H1 (cell line): ENCODE results near the gene QRICH1. TPM values are rescaled to one million over a fixed set of nuclear protein-coding genes. Genes with fewer than 3 reads are reported as not detected.

Source experiments
- CTCF ChIA-PET: fragments of 300-600 bp; sonication (Branson Sonifier 250); formaldehyde crosslinking; loops from one replicate; lab custom pipeline; 2021; ENCODE audit not compliant: partially characterized antibody; lab: Charles Lee
- POLR2A ChIA-PET: fragments of 300-600 bp; sonication (Branson Sonifier 250); formaldehyde crosslinking; loops from one replicate; lab custom pipeline; 2021; ENCODE audit warnings: inconsistent platforms; ENCODE audit not compliant: partially characterized antibody; lab: Charles Lee
- DNase-seq, 2 experiments: peaks; one replicate each; pipeline versions ENCODE4 v3.0.0 to v3.0.0-alpha.2; 2010 to 2022; ENCODE audit warnings: low spot score in 2 of 2, low read depth in 1 of 2, mixed read lengths in 1 of 2
- FAIRE-seq: peaks from 2 replicates; lab custom pipeline; 2011; peaks lifted over from hg19 to GRCh38; lab: Jason Lieb, UNC
- H2AFZ ChIP-seq: 2 replicates; pipeline ENCODE4 v1.8.1; 2012; ENCODE audit warnings: low read length, inconsistent platforms
- H2AK5ac ChIP-seq: 2 replicates; pipeline ENCODE4 v1.6.1; 2013; ENCODE audit warnings: low read depth, low read length
- H2BK120ac ChIP-seq: replicated peaks from 2 replicates; pipeline ENCODE3; 2013; ENCODE audit warnings: low read depth, low read length, inconsistent platforms
- H2BK12ac ChIP-seq: 2 replicates; pipeline ENCODE4 v1.6.1; 2013; ENCODE audit warnings: low read depth, low read length
- H2BK15ac ChIP-seq: 2 replicates; pipeline ENCODE4 v1.6.1; 2013; ENCODE audit warnings: low read length
- H2BK20ac ChIP-seq: 2 replicates; pipeline ENCODE4 v1.6.1; 2013; ENCODE audit warnings: low read length
- H2BK5ac ChIP-seq: 2 replicates; pipeline ENCODE4 v1.6.1; 2013; ENCODE audit warnings: low read depth, low read length
- H3K14ac ChIP-seq: 2 replicates; pipeline ENCODE4 v1.6.1; 2013; ENCODE audit warnings: inconsistent platforms; ENCODE audit not compliant: insufficient read length
- H3K18ac ChIP-seq: 2 replicates; pipeline ENCODE4 v1.6.1; 2013; ENCODE audit warnings: low read length; ENCODE audit errors: extremely low read depth
- H3K23ac ChIP-seq: 2 replicates; pipeline ENCODE4 v1.6.1; 2013; ENCODE audit warnings: inconsistent platforms; ENCODE audit not compliant: insufficient read length
- H3K23me2 ChIP-seq: 2 replicates; pipeline ENCODE4 v1.6.1; 2013; ENCODE audit warnings: low read depth, low read length
- H3K27ac ChIP-seq: 2 replicates; pipeline ENCODE4 v1.6.1; 2011; ENCODE audit warnings: low read depth, low read length, inconsistent platforms
- H3K27me3 ChIP-seq, 4 experiments: replicated peaks in 1 of 4; 1 replicate in 1 of 4; 2 replicates in 3 of 4; pipeline versions ENCODE4 v1.6.1 to v1.8.1; 2011 to 2013; ENCODE audit warnings: low read length in 3 of 4, mild to moderate bottlenecking in 3 of 4, inconsistent platforms in 2 of 4, mixed read lengths in 2 of 4, moderate library complexity in 1 of 4; ENCODE audit not compliant: control insufficient read depth in 3 of 4, insufficient read depth in 3 of 4; ENCODE audit errors: extremely low read depth in 1 of 4
- H3K36me3 ChIP-seq, 4 experiments: 2 replicates each; pipeline versions ENCODE4 v1.6.1 to v1.8.1; 2011 to 2013; ENCODE audit warnings: mild to moderate bottlenecking in 4 of 4, low read length in 3 of 4, moderate library complexity in 2 of 4, control low read depth in 1 of 4, inconsistent platforms in 1 of 4; ENCODE audit not compliant: insufficient read depth in 4 of 4, control insufficient read depth in 2 of 4
- H3K4ac ChIP-seq: replicated peaks from 2 replicates; pipeline ENCODE3; 2013; ENCODE audit warnings: low read length, low read depth, mixed read lengths, inconsistent platforms; ENCODE audit not compliant: insufficient read length
- H3K4me1 ChIP-seq, 4 experiments: replicated peaks in 1 of 4; 1 replicate in 1 of 4; 2 replicates in 3 of 4; pipeline versions ENCODE4 v1.6.1 to v1.8.1; 2011 to 2013; ENCODE audit warnings: low read length in 3 of 4, inconsistent platforms in 2 of 4, mixed read lengths in 1 of 4; ENCODE audit not compliant: insufficient read depth in 4 of 4, control insufficient read depth in 3 of 4
- H3K4me2 ChIP-seq, 2 experiments: 2 replicates each; pipeline versions ENCODE4 v1.6.1 to v1.8.1; 2011 to 2013; ENCODE audit warnings: low read depth in 2 of 2, low read length in 2 of 2, control low read depth in 1 of 2, inconsistent platforms in 1 of 2, mild to moderate bottlenecking in 1 of 2; ENCODE audit not compliant: insufficient read depth in 1 of 2
- H3K4me3 ChIP-seq, 4 experiments: fragments of 200-600, 300-600 bp in 1 of 4; sonication (generic), shearing (Covaris generic), sonication (Bioruptor Twin) in 1 of 4; 2 replicates each; pipeline versions ENCODE4 v1.5.1 to v1.8.1; 2011 to 2016; ENCODE audit warnings: low read length in 4 of 4, low read depth in 3 of 4, control low read depth in 2 of 4, inconsistent platforms in 2 of 4, mild to moderate bottlenecking in 2 of 4, mixed read lengths in 1 of 4, moderate library complexity in 1 of 4; ENCODE audit not compliant: insufficient read depth in 2 of 4; ENCODE audit errors: extremely low read depth in 1 of 4
- H3K56ac ChIP-seq: replicated peaks from 2 replicates; pipeline ENCODE3; 2013; ENCODE audit warnings: low read depth, mild to moderate bottlenecking, mixed read lengths, low read length, inconsistent platforms; ENCODE audit not compliant: insufficient read length
- H3K79me1 ChIP-seq: 2 replicates; pipeline ENCODE4 v1.6.1; 2013; ENCODE audit warnings: low read depth, low read length, control low read depth
- H3K79me2 ChIP-seq, 2 experiments: 2 replicates each; pipeline versions ENCODE4 v1.6.1 to v1.8.1; 2012 to 2013; ENCODE audit warnings: low read length in 2 of 2, mild to moderate bottlenecking in 2 of 2, inconsistent platforms in 1 of 2; ENCODE audit not compliant: insufficient read depth in 2 of 2, control insufficient read depth in 1 of 2
- H3K9ac ChIP-seq, 4 experiments: replicated peaks in 1 of 4; 1 replicate in 1 of 4; 2 replicates in 3 of 4; pipeline versions ENCODE4 v1.6.1 to v1.8.1; 2011 to 2013; ENCODE audit warnings: low read depth in 3 of 4, low read length in 3 of 4, control low read depth in 2 of 4, mild to moderate bottlenecking in 2 of 4, moderate library complexity in 2 of 4, inconsistent platforms in 1 of 4; ENCODE audit errors: extremely low read depth in 1 of 4
- H3K9me3 ChIP-seq, 2 experiments: 2 replicates each; pipeline versions ENCODE4 v1.6.1 to v1.8.1; 2012 to 2013; ENCODE audit warnings: mild to moderate bottlenecking in 2 of 2, moderate library complexity in 2 of 2, control low read depth in 1 of 2, inconsistent platforms in 1 of 2, low read depth in 1 of 2, low read length in 1 of 2, mixed read lengths in 1 of 2; ENCODE audit not compliant: insufficient read depth in 2 of 2
- H4K20me1 ChIP-seq, 2 experiments: replicated peaks in 1 of 2; 2 replicates each; pipeline versions ENCODE3 to v1.8.1; 2011 to 2013; ENCODE audit warnings: inconsistent platforms in 2 of 2, low read length in 2 of 2, mild to moderate bottlenecking in 1 of 2; ENCODE audit not compliant: insufficient read depth in 2 of 2, control insufficient read depth in 1 of 2
- H4K5ac ChIP-seq: 2 replicates; pipeline ENCODE4 v1.6.1; 2013; ENCODE audit warnings: low read length, low read depth, mixed read lengths, inconsistent platforms; ENCODE audit not compliant: insufficient read length
- H4K8ac ChIP-seq: 2 replicates; pipeline ENCODE4 v1.8.0; 2013; ENCODE audit warnings: mild to moderate bottlenecking, moderate library complexity, low read length, inconsistent platforms; ENCODE audit not compliant: insufficient read depth; ENCODE audit errors: extremely low read depth
- H4K91ac ChIP-seq: replicated peaks from 2 replicates; pipeline ENCODE3; 2013; ENCODE audit warnings: low read length, mixed read lengths, inconsistent platforms; ENCODE audit not compliant: insufficient read length
- ASH2L ChIP-seq: fragments of 200-600, 300-600 bp; sonication (generic); IDR thresholded peaks from one replicate; pipeline ENCODE4 v1.7.1; 2017; ENCODE audit warnings: low read length
- CHD2 ChIP-seq: IDR thresholded peaks from 2 replicates; pipeline ENCODE4 v1.6.1; 2012; ENCODE audit warnings: low read length, improper control_type of control experiment
- CREB1 ChIP-seq: IDR thresholded peaks from 2 replicates; pipeline ENCODE4 v1.6.1; 2012; ENCODE audit warnings: inconsistent platforms
- EGR1 ChIP-seq: IDR thresholded peaks from 2 replicates; pipeline ENCODE4 v1.6.1; 2011; ENCODE audit warnings: low read depth, low read length, borderline replicate concordance
- EP300 ChIP-seq, 2 experiments: IDR thresholded peaks; 1 replicate in 1 of 2; 2 replicates in 1 of 2; pipeline ENCODE4 v1.6.1; 2011 to 2012; ENCODE audit warnings: low read depth in 2 of 2, low read length in 2 of 2, mild to moderate bottlenecking in 2 of 2, borderline replicate concordance in 1 of 2, inconsistent platforms in 1 of 2, moderate library complexity in 1 of 2
- GABPA ChIP-seq: IDR thresholded peaks from 2 replicates; pipeline ENCODE4 v1.6.1; 2011; ENCODE audit warnings: mild to moderate bottlenecking, low read length, moderate library complexity, borderline replicate concordance; ENCODE audit not compliant: insufficient read depth
- POLR2A ChIP-seq, 2 experiments: IDR thresholded peaks; 1 replicate in 1 of 2; 2 replicates in 1 of 2; pipeline ENCODE4 v1.6.1; 2011; ENCODE audit warnings: low read depth in 2 of 2, low read length in 2 of 2, mild to moderate bottlenecking in 2 of 2; ENCODE audit errors: control extremely low read depth in 1 of 2
- POLR2AphosphoS5 ChIP-seq: IDR thresholded peaks from 2 replicates; pipeline ENCODE4 v1.6.1; 2011; ENCODE audit warnings: low read depth, low read length
- RXRA ChIP-seq: IDR thresholded peaks from 2 replicates; pipeline ENCODE4 v1.6.1; 2011; ENCODE audit warnings: low read depth, mild to moderate bottlenecking, low read length, moderate library complexity; ENCODE audit not compliant: insufficient read depth
- TAF7 ChIP-seq: optimal IDR thresholded peaks from 2 replicates; pipeline ENCODE3; 2011; ENCODE audit warnings: low read depth, mild to moderate bottlenecking, inconsistent platforms, low read length, moderate library complexity, borderline replicate concordance
- TBP ChIP-seq: IDR thresholded peaks from 2 replicates; pipeline ENCODE4 v1.6.1; 2011; ENCODE audit warnings: low read depth, low read length, improper control_type of control experiment
- YY1 ChIP-seq: IDR thresholded peaks from 2 replicates; pipeline ENCODE4 v1.6.1; 2011; ENCODE audit warnings: low read depth, mild to moderate bottlenecking, low read length
- ZNF274 ChIP-seq: IDR thresholded peaks from 2 replicates; pipeline ENCODE4 v1.7.0; 2012; ENCODE audit warnings: low read length, borderline replicate concordance; ENCODE audit errors: extremely low read depth
- WGBS, 2 experiments: shearing (Covaris generic) in 1 of 2; methylation state at CpG; one replicate each; pipeline versions ENCODE4 v1.1.6 to v1.1.7; 2013 to 2015; ENCODE audit warnings: low lambda C conversion rate in 2 of 2, mixed read lengths in 2 of 2, inconsistent platforms in 1 of 2, low coverage in 1 of 2, missing lambda C conversion rate in 1 of 2; ENCODE audit not compliant: insufficient replicate concordance in 2 of 2, insufficient coverage in 1 of 2, insufficient read length in 1 of 2; ENCODE audit errors: extremely low coverage in 1 of 2, missing lambda C conversion rate in 1 of 2; 5-methylcytosine and 5-hydroxymethylcytosine counted together
- polyA plus RNA-seq, 7 experiments: library from polyadenylated mRNA; depleted of rRNA in 3 of 7; stranded (reverse) in 5 of 7; unstranded in 2 of 7; fragments of >200 nt in 5 of 7; fragments of 200-250 nt in 2 of 7; gene quantifications; 1 replicate in 5 of 7; 2 replicates in 1 of 7; 4 replicates in 1 of 7; pipeline versions ENCODE4 v1.2.1 to v1.2.3, GENCODE V29; 2011 to 2013; ENCODE audit warnings: missing spikeins in 2 of 7, mixed read lengths in 2 of 7
- total RNA-seq: library from RNA; stranded (reverse); fragmentation: NEBNext Ultra II Directional; extraction: Animal tissue kit (Norgen Biotek cat#: 25700); gene quantifications from 2 replicates; pipeline ENCODE4 v1.2.1, GENCODE V29; 2021

QRICH1 gene
- total and polyA plus RNA-seq, 2 of the 8 experiments (the other 6 are each of a cell fraction or from before 2014, with no cell fraction given): 128 to 142 TPM

DNA sequence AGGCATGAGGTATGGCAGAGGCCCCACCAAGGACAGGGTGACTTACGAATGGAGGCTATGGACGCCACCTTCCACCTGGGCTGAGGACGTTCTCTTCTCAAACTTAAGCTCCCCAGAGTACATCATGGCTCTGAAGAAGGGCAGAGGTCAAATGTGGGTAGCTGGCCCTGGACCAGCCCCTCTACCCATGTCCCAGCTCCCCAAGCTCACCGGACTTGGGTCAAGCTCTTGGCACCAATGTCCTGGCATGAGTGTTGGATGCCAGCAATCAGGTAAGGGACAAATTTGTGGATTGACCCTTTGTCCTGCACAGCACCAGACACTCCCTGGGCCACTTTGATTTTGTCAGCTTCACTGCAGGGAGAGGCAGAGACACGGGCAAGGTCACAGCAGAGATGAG is 69.4 kb downstream of the QRICH1 start:
- H4K20me1 ChIP-seq: peaks cover 8 to 18% of the 10 kb centered on the region in 2 experiments
- WGBS, 2 experiments: 91% methylated on average over 5 of the region's 5 CpGs; no CpG with 5 or more reads in 1 of the 2 experiments
- H3K27me3 ChIP-seq: no peaks in the 10 kb centered on the region; a peak in 1 of 7 replicates
- H2BK5ac ChIP-seq: no peak overlapping the region
- no peak for DNase-seq
- H3K79me2 ChIP-seq: peaks cover 4 to 31% of the 10 kb centered on the region in 2 experiments; a peak in 3 of 4 replicates
- POLR2A ChIA-PET: interaction anchor here (0.6 to 33.9 kb wide), 8 partner anchors 8 to 1075 kb away, joined by 3 to 1518 read pairs (median 54); partner anchors contain the start of genes DALRD3, P4HTM, QARS1 and QRICH1
- no peak overlapping the region for H3K4me3 ChIP-seq
- no peak for TF ChIP-seq RXRA
- TF ChIP-seq CREB1: no peak
- TF ChIP-seq EP300 (IDR thresholded peaks at IDR 0.05; ENCODE audit: borderline replicate concordance in 1 of 2, low read depth in 2 of 2, low read length in 2 of 2): no peak
- TF ChIP-seq POLR2A (IDR thresholded peaks at IDR 0.05; ENCODE audit: control extremely low read depth in 1 of 2, low read depth in 2 of 2, low read length in 2 of 2): peak in 1 of 2 experiments; percentile 10; a peak in 1 of 3 replicates
- TF ChIP-seq ZNF274: no peak
- no peak for TF ChIP-seq YY1
- TF ChIP-seq TAF7: no peak
- no peak for TF ChIP-seq EGR1
- 0 out of 2 replicates have a peak, but pooled peaks have one; percentile 12 for TF ChIP-seq POLR2AphosphoS5
- no peak for TF ChIP-seq ASH2L
- TF ChIP-seq GABPA: no peak
- no peak for TF ChIP-seq CHD2
- no peak for TF ChIP-seq TBP
- TF ChIP-seq, all 59 proteins: peak for 2
- Histone ChIP-seq H2BK12ac (no peak overlapping the region), H3K79me1 (peaks cover 10% of the 10 kb centered on the region), H4K91ac (no peak overlapping the region), H3K27ac (no peak overlapping the region; the same call in 1 of the 2 replicates), H4K8ac (0 out of 2 replicates have a peak overlapping the region, but pooled peaks have one; percentile 11), H3K23me2 (peaks cover 29% of the 10 kb centered on the region), H3K23ac (no peak overlapping the region), H3K18ac (no peak overlapping the region), H4K5ac (no peak overlapping the region), H3K9me3 (no peaks in the 10 kb centered on the region), H2AK5ac (no peak overlapping the region), H3K4ac (no peak overlapping the region), H2AFZ (no peak overlapping the region), H3K14ac (no peak overlapping the region), H3K36me3 (peaks cover 32 to 50% (median 43%) of the 10 kb centered on the region in 4 experiments), H3K4me2 (no peak overlapping the region), H3K4me1 (peaks cover 0 to 24% (median 14%) of the 10 kb centered on the region in 4 experiments; a peak in 6 of 7 replicates), H2BK15ac (no peak overlapping the region), H3K9ac (no peak overlapping the region), H2BK120ac (no peak overlapping the region), H3K56ac (no peak overlapping the region), H2BK20ac (no peak overlapping the region)
- FAIRE-seq: no peak
- CTCF ChIA-PET: interaction anchor here (0.9 to 24.3 kb wide), 4 partner anchors 12 to 70 kb away, joined by 3 to 467 read pairs (median 28); partner anchors contain the start of genes P4HTM, QRICH1 and WDR6
